ENCODE results near the gene PELI1.
"Not testable (repeated sequence)": the region's sequence is repeated elsewhere in the genome, so short reads cannot be mapped to it uniquely, and the experiment has no call there.

DNA sequence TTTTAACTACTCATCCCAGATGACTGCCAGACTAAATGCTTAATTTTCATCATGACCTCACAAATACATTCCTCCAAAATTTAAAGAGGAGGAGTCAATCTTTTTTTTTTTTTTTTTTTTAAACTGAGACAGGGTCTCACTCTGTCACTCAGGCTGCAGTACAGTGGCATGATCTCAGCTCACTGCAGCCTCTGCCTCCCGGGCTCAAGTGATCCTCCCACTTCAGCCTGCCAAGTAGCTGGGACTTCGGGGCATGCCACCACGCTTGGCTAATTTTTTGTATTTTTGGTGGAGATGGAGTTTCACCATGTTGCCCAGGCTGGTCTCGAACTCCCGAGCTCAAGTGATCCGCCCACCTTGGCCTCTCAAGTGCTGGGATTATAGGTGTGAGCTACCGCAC lies 41.5 kb downstream of the PELI1 start:
- TF ChIP-seq EP300, CTCF, POLR2AphosphoS5 (IDR thresholded peaks at IDR 0.05): not testable (repeated sequence)
